MM.1S (cell line): ENCODE results near the gene SLC45A1.

Source experiments
- CTCF ChIP-seq: fragments of 300-600 bp; sonication (generic); IDR thresholded peaks from 2 replicates; pipeline ENCODE4 v1.5.1; 2016; ENCODE audit warnings: antibody characterized with exemption, low read length, mixed read lengths
- EZH2 ChIP-seq: fragments of 300-600 bp; sonication (generic); optimal IDR thresholded peaks from 2 replicates; pipeline ENCODE3; 2017; ENCODE audit warnings: low read depth, mild to moderate bottlenecking, antibody characterized with exemption, low read length, mixed read lengths
- EZH2phosphoT487 ChIP-seq: fragments of 300-600 bp; sonication (generic); IDR thresholded peaks from 2 replicates; pipeline ENCODE4 v1.6.1; 2018; ENCODE audit warnings: antibody characterized with exemption, low read length

GRCh38 chr1:8337776-8338525, 20.0 kb downstream of the SLC45A1 start:
- TF ChIP-seq CTCF (no peak), EZH2phosphoT487 (no peak), EZH2 (no peak)
